ENCODE results near the gene SLC22A3.
"Not testable (repeated sequence)": the region's sequence is repeated elsewhere in the genome, so short reads cannot be mapped to it uniquely, and the experiment has no call there.

SLC22A3 gene

GRCh38 chr6:160348223-160349019 lies at the start of gene SLC22A3:
SLC22A3 (plus strand) TSS chr6:160348378; CDS start chr6:160348420, 42 bp downstream.
- peak in 6 of 56 donors; percentile 4 to 59 (median 30) for DNase-seq

- no peak for DNase-seq
Measured at GRCh38 chr6:160299559-160299958, 48.6 kb upstream of the SLC22A3 start.

DNA sequence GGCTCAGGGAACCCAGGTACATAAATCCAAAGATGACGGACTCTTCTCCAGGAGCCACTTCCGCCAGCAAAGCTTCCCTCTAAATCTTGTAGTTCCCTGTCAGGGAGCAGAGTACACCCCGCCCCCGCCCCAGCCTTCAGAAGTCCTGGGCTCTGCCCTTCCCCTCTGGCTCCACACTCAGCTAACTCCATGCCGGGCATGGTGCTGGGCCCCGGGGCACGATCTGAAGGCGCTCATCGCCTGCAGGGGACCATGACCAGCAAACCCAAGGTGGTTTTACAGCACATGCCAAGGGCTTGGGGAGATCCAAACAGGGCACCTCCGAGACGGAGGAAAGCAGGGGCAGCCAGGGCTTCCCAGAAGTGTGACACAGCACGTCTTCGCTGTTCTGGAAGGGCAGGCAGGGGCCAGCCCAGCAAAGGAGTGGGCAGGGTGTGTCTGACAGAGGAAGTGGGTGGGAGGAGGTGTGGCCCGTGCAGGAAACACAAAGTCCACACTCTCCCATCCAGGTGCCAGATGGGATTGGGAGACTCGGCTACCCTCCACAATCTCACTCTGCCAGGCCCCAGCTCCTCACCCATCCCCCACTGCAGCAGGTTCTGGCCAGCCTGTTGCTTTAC lies 48.0 kb upstream of the SLC22A3 start:
- DNase-seq, result no peak

- no peak for DNase-seq
Measured at GRCh38 chr6:160301339-160301738, 46.8 kb upstream of the SLC22A3 start.

DNA sequence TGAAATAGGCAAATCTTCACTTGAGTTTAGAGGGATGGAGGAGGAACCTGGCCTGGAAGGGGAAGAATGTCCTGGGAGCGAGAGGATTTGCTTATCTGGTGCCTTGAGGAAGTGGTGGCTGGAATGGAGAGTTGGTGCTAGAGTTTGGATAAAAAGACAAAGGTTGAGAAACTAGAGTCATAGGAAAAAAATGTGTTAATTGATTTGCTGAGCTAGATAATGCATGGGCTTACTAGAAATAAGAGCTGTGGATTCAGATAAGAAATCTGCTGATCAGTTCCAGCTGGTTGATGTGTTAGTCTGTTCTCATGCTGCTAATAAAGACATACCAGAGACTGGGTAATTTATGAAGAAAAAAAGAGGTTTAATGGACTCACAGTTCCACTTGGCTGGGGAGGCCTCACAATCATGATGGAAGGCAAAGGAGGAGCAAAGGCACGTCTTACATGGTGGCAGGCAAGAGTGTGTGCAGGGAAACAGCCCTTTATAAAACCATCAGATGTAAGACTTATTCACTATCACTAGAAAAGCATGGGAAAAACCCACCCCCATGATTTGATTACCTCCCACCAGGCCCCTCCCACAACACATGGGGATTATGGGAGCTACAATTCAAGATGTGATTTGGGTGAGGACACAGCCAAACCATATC lies 45.6 kb upstream of the SLC22A3 start:
- DNase-seq, result not testable (repeated sequence)

GRCh38 chr6:160303806-160304205 lies 44.4 kb upstream of the SLC22A3 start:
- no peak for DNase-seq

- peak in 44 of 56 donors; percentile 1 to 80 (median 34) for DNase-seq
Measured at GRCh38 chr6:160305926-160306713, 42.1 kb upstream of the SLC22A3 start.

DNA sequence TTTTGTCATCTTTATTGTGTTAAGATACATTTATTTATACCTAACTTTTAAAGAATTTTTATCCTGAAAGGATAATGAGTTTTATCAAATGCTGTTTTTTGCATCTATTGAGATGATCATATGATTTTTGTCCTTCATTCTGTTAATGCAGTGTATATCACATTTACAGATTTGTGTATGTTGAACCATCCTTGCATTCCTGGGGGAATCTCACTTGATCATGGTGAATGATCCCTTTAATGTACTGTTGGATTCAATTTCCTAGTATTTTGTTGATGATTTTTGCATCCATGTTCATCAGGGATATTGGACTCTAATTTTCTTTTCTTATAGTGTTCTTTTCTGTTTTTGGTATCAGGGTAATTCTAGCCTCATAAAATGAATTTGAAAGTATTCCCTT lies 38.5 kb upstream of the SLC22A3 start:
- DNase-seq, result no peak

GRCh38 chr6:160312900-160313299 lies 35.3 kb upstream of the SLC22A3 start:
- no peak for DNase-seq

GRCh38 chr6:160315310-160315709 lies 32.9 kb upstream of the SLC22A3 start:
- no peak for DNase-seq

GRCh38 chr6:160316261-160316660 lies 31.9 kb upstream of the SLC22A3 start:
- DNase-seq, result no peak

DNA sequence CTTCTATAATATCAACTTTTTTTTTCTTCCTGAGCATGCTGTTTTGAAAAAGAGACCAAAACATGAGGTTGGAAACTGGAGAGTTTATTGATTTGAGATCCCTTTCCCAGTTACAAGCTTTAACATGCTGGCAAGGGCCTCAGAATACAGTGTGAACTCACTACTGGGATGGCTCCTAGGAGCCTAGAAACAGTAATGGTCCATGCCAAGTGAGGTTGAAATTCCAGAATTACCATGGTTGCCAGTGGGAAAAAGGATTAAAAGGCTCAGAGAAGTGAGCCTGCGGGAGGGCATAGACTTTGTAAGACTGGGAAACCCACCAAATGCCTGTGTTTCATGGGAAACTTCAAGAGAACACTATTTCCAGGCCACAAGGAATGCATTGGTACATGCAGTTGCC lies 28.9 kb upstream of the SLC22A3 start:
- no peak for DNase-seq

- no peak for DNase-seq
Measured at GRCh38 chr6:160321729-160322505, 26.3 kb upstream of the SLC22A3 start.

DNA sequence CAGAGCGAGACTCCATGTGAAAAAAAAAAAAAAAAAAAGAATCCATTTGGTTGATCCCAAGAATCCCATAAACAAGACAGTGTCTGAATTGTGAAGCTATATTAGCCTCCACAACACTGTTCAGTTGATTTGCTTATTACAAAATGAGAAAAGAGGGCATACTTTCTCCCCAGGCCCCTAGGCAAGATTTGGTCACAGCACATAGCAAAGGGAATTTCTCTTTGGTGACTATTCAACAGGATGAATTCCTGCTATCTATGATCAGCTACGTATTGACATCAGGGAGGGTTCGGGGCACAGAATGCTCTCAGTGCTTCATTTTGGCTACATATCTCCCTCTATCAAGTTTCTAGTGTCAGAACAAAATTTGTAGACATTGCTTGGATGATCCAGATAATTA lies 20.2 kb upstream of the SLC22A3 start:
- DNase-seq, result no peak

DNA sequence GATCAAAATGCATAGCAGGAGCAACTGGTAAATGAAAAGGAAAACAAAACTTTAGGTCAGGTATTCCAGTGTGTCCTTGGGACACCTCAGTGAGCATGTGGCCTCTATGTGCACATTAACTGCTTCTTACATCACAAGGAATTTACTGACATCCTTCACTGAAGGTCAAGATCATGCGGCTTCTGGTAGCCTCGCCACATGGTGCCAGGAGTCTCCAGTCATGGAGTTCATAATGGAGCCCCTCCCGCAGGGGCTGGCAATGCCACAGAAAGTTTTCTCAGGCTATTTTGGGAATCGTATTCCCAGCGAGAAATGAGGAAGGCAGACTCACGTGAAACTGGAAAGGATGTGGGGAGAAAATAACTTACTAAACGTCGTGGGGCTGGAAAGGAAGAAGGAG lies 19.7 kb upstream of the SLC22A3 start:
- DNase-seq, result no peak

DNA sequence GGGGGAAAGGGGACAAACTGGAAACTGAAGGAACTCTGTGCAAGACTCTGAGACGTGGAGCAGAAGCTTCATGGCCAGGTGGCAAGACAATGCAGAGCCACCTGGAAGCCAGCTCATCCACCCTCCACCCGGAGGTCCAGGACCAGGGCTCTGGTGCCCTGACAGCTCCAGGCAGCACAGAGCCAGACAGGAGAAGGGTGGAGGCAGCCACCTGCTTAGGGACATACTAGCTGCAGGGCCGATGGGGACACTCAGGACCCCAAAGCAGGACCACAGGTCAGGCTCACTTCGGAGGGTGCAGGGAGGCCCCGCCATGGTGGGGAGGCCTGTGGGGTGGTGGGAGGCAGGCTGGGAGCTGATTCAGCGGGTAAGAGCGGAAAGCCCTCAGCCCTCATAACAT lies 19.0 kb upstream of the SLC22A3 start:
- no peak for DNase-seq

DNA sequence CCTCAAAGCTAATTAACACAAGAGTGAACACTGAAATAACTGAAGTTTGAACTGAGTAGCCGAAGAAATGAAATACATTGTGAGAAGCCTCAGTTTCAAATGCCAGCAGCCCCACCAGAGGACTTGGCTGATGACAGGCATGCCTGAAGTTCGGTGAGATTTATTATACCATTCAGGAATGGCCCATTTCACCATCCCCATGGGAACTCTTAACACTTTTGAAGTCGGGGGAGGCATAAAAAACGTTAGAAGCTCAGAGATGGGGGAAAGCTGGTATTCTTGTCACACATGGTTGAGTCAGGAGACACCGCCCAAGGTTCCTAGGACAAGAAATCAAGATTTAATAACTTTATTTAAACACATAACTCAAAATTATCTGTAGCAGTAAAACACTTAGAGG lies 17.6 kb upstream of the SLC22A3 start:
- no peak for DNase-seq

DNA sequence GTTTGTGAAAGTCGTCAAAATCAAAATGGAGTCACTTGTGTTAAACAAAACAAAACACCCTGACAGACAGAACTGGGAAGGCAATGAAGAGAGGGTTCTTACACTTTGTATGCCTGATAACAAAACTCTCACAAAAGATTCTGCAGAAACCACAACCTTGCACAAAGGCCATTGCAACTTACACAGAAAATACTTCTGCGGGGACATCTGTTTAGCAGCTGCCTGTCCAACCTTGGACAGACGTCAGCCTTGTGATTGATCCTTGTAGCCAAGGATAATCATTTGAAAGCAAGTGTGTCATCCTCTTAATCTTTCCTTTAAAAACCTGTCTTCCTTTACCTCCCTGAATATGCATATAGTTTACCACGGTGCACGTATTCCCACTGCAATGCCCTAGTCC lies 17.0 kb upstream of the SLC22A3 start:
- no peak for DNase-seq

GRCh38 chr6:160331753-160332152 lies 16.4 kb upstream of the SLC22A3 start:
- DNase-seq, result no peak

GRCh38 chr6:160333101-160333500 lies 15.1 kb upstream of the SLC22A3 start:
- no peak for DNase-seq

DNA sequence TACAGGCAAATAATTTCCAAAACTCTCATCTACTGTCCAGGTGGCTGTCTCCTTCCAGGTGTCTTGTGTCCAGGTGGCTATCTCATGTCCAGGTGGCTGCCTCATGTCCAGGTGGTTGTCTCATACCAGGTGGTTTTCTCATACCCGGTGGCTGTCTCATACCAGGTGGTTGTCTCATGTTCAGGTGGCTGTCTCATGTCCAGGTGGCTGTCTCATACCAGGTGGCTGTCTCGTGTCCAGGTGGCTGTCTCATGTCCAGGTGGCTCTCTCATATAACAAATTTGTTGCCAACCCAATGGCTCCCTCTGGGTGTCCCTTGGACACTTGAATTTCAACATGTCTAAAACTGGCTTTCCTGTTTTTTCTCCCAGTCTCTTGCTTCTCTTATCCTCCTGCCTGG lies 14.3 kb upstream of the SLC22A3 start:
- no peak for DNase-seq
